ENCODE measurements around the gene GRID1.

The GRID1 gene

DNA sequence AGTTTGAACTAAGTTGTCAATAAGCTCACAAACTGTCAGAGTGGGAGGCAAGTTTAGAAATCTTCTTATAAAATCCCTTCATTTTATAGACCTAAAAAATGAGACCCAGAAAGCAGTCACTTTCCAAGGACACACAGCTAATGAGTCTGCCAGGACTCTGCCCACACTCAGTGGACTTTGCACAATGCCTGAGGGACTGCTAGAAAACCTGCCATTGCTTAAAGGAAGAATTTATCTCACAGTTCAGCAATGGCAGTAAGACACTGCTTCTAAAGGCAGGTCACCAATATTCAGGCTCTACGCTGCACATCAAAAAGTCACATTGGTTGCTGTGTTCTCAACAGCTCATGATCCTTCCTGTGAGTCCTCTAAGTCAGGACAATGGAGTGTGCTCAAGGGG, 698.1 kb downstream of the GRID1 start:
- Histone ChIP-seq H3K27ac (ENCODE audit: low read depth in 2 of 2, low read length in 2 of 2) (no peak overlapping the region), H3K4me3 (ENCODE audit: low read length in 2 of 2) (no peak overlapping the region), H3K36me3 (ENCODE audit: control insufficient read depth in 2 of 2, insufficient read depth in 2 of 2, low read length in 2 of 2) (no peaks in the 10 kb centered on the region), H3K27me3 (ENCODE audit: control insufficient read depth in 2 of 2, insufficient read depth in 2 of 2, low read length in 2 of 2) (no peaks in the 10 kb centered on the region), H3K4me1 (ENCODE audit: control insufficient read depth in 2 of 2, insufficient read depth in 2 of 2, low read length in 2 of 2) (no peaks in the 10 kb centered on the region), H3K9ac (ENCODE audit: low read depth in 1 of 2, low read length in 2 of 2) (no peak overlapping the region), H3K9me3 (ENCODE audit: control insufficient read depth in 2 of 2, low read length in 2 of 2) (no peaks in the 10 kb centered on the region)

DNA sequence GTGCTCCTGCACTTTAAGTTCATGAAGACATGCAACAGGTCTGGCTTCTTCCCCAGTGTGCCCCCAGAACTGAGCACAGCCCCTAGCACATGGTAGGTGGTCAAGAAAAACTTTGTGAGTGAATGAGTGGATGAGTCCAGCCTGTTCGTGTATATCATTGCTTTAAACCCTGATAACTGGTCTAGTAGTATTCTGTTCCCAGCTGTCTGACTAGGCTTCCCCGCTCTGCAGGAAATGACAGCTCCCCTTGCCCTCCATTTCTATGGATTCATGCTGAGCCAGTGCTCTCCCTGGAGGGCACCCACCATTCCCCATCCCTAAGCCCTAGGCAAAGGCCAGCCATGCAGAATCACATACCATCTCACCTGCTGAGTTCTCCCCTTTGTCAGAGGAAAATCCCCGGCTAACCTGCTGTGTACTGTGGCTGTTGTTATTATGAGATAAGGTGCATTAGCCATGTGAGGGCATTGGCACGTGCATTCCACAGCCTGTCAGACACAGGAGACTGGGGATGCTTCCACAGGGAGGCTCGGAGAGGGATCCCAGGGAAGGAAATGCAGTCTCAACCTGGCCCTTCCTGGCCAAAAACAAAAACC, 698.9 kb downstream of the GRID1 start:
- no peak overlapping the region for H3K27ac ChIP-seq (ENCODE audit: low read depth in 2 of 2, low read length in 2 of 2)
- H3K36me3 ChIP-seq (ENCODE audit: control insufficient read depth in 2 of 2, insufficient read depth in 2 of 2, low read length in 2 of 2): no peaks in the 10 kb centered on the region
- no peak overlapping the region for H3K9ac ChIP-seq (ENCODE audit: low read depth in 1 of 2, low read length in 2 of 2)
- no peaks in the 10 kb centered on the region for H3K27me3 ChIP-seq (ENCODE audit: control insufficient read depth in 2 of 2, insufficient read depth in 2 of 2, low read length in 2 of 2)
- no peak overlapping the region for H3K4me3 ChIP-seq (ENCODE audit: low read length in 2 of 2)
- H3K9me3 ChIP-seq (ENCODE audit: control insufficient read depth in 2 of 2, low read length in 2 of 2): no peaks in the 10 kb centered on the region
- H3K4me1 ChIP-seq (ENCODE audit: control insufficient read depth in 2 of 2, insufficient read depth in 2 of 2, low read length in 2 of 2): no peaks in the 10 kb centered on the region

DNA sequence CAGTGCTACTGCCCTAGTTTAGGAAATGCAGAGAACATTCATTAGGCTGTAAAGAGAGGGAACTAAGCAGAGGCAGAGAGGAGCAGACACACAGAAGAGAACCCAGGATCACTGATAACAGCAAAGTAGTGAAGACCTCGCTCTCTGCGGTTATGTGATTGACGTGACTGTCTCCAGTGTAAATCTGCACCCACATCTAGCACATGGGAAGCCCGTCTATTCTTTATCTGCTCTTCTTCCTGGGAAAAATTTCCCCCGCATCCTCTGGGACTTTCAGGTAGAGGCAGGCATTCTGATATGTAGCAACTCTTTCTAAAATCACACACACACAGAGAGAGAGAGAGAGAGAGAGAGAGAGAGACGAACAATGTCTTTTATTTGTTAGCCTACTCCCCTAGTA, 699.6 kb downstream of the GRID1 start:
- H3K4me3 ChIP-seq (ENCODE audit: low read length in 2 of 2): no peak overlapping the region
- no peaks in the 10 kb centered on the region for H3K9me3 ChIP-seq (ENCODE audit: control insufficient read depth in 2 of 2, low read length in 2 of 2)
- H3K9ac ChIP-seq (ENCODE audit: low read depth in 1 of 2, low read length in 2 of 2): no peak overlapping the region
- H3K36me3 ChIP-seq (ENCODE audit: control insufficient read depth in 2 of 2, insufficient read depth in 2 of 2, low read length in 2 of 2): no peaks in the 10 kb centered on the region
- H3K4me1 ChIP-seq (ENCODE audit: control insufficient read depth in 2 of 2, insufficient read depth in 2 of 2, low read length in 2 of 2): no peaks in the 10 kb centered on the region
- no peaks in the 10 kb centered on the region for H3K27me3 ChIP-seq (ENCODE audit: control insufficient read depth in 2 of 2, insufficient read depth in 2 of 2, low read length in 2 of 2)
- no peak overlapping the region for H3K27ac ChIP-seq (ENCODE audit: low read depth in 2 of 2, low read length in 2 of 2)

DNA sequence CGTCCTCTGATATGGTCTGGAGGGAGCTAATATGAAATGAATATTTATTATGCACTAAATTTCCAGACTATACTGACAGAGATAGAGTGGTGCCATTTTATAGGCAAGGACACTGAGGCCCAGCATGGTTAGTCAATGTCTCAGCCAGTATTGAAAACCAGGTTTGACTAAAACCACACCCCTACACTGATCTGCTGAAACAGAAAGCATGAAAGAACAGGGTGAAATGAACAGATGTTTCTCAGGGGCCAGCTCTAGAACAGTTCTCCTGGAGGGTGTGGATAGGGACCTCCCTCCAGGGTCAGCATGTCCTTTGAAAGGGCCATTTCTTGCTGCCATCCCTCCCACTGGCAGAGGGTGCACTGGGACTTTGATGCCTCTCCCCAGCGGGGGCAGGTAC, 700.5 kb downstream of the GRID1 start:
- H3K27me3 ChIP-seq (ENCODE audit: control insufficient read depth in 2 of 2, insufficient read depth in 2 of 2, low read length in 2 of 2): no peaks in the 10 kb centered on the region

DNA sequence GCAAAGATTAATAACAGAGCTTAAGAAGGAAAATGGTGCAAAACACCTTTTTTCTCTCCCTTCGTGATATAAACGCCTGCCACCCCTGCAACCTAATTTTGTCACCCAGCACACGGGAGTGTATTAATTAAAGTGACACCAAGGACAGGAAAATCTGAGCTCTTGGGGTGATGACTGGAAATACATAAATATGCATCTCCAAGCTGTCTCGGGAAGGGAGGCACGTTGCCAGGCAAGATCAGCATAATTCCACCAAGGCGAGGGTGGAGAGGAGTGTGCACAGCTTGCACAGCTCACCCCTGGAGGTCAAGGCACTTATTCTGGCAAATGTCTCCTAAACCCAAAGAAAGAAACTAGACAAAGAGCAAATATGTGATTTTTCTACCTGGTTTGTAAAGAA, 700.9 kb downstream of the GRID1 start:
- no peak overlapping the region for H3K9ac ChIP-seq (ENCODE audit: low read depth in 1 of 2, low read length in 2 of 2)
- no peaks in the 10 kb centered on the region for H3K9me3 ChIP-seq (ENCODE audit: control insufficient read depth in 2 of 2, low read length in 2 of 2)
- no peaks in the 10 kb centered on the region for H3K4me1 ChIP-seq (ENCODE audit: control insufficient read depth in 2 of 2, insufficient read depth in 2 of 2, low read length in 2 of 2)
- H3K36me3 ChIP-seq (ENCODE audit: control insufficient read depth in 2 of 2, insufficient read depth in 2 of 2, low read length in 2 of 2): no peaks in the 10 kb centered on the region
- H3K4me3 ChIP-seq (ENCODE audit: low read length in 2 of 2): no peak overlapping the region
- no peaks in the 10 kb centered on the region for H3K27me3 ChIP-seq (ENCODE audit: control insufficient read depth in 2 of 2, insufficient read depth in 2 of 2, low read length in 2 of 2)
- no peak overlapping the region for H3K27ac ChIP-seq (ENCODE audit: low read depth in 2 of 2, low read length in 2 of 2)

More for the DNA sequence above, 700.5 kb downstream of the GRID1 start:
- H3K4me1 ChIP-seq (ENCODE audit: control insufficient read depth in 2 of 2, insufficient read depth in 2 of 2, low read length in 2 of 2): no peaks in the 10 kb centered on the region
- no peaks in the 10 kb centered on the region for H3K36me3 ChIP-seq (ENCODE audit: control insufficient read depth in 2 of 2, insufficient read depth in 2 of 2, low read length in 2 of 2)
- no peak overlapping the region for H3K27ac ChIP-seq (ENCODE audit: low read depth in 2 of 2, low read length in 2 of 2)
- no peaks in the 10 kb centered on the region for H3K9me3 ChIP-seq (ENCODE audit: control insufficient read depth in 2 of 2, low read length in 2 of 2)
- H3K9ac ChIP-seq (ENCODE audit: low read depth in 1 of 2, low read length in 2 of 2): no peak overlapping the region
- no peak overlapping the region for H3K4me3 ChIP-seq (ENCODE audit: low read length in 2 of 2)

DNA sequence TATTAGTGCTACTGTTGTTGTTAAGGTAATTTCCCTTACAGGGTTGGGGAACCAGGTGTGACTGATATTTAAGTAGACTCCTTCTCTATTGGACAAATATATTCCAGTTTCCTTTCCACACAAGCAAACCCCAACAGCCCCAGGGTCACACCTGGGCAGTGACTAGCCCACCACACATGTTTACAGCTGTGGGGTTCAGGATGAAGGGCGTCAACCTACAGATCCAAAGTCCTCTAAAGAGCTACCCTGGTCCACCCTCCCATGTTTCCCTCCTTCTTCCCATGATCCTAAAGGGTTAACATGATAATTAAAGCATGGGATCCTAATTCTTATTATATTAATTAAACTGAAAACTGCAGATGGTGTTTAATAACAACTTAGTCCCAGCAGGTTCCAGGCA, 701.5 kb downstream of the GRID1 start:
- Histone ChIP-seq H3K27me3 (ENCODE audit: control insufficient read depth in 2 of 2, insufficient read depth in 2 of 2, low read length in 2 of 2) (no peaks in the 10 kb centered on the region), H3K9me3 (ENCODE audit: control insufficient read depth in 2 of 2, low read length in 2 of 2) (no peaks in the 10 kb centered on the region), H3K9ac (ENCODE audit: low read depth in 1 of 2, low read length in 2 of 2) (no peak overlapping the region), H3K36me3 (ENCODE audit: control insufficient read depth in 2 of 2, insufficient read depth in 2 of 2, low read length in 2 of 2) (no peaks in the 10 kb centered on the region), H3K4me1 (ENCODE audit: control insufficient read depth in 2 of 2, insufficient read depth in 2 of 2, low read length in 2 of 2) (no peaks in the 10 kb centered on the region), H3K27ac (ENCODE audit: low read depth in 2 of 2, low read length in 2 of 2) (no peak overlapping the region), H3K4me3 (ENCODE audit: low read length in 2 of 2) (no peak overlapping the region)

DNA sequence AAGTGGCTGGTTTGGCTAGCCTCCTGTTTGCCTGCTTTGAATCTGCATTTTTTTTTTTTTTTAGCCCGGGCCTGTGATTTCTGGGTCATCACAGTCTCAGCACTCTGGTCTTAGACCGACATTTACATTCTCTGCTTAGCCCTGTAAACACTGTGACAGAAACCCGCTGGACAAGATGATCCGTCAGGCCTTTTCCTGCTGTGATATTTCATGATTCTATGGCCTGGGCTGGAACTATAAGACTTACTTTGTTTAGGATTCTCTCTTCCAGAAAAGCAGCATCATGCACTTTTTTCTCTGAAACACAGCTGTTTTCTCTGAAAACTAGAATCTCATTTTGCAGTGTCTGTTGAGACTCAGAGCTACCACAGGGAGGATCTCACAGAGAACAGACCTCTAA, 705.5 kb downstream of the GRID1 start:
- H3K4me1 ChIP-seq (ENCODE audit: control insufficient read depth in 2 of 2, insufficient read depth in 2 of 2, low read length in 2 of 2): no peaks in the 10 kb centered on the region
- peak overlapping the region in 1 of 2 donors; percentile 32 for H3K27ac ChIP-seq (ENCODE audit: low read depth in 2 of 2, low read length in 2 of 2)
- no peaks in the 10 kb centered on the region for H3K9me3 ChIP-seq (ENCODE audit: control insufficient read depth in 2 of 2, low read length in 2 of 2)
- H3K36me3 ChIP-seq (ENCODE audit: control insufficient read depth in 2 of 2, insufficient read depth in 2 of 2, low read length in 2 of 2): no peaks in the 10 kb centered on the region
- H3K27me3 ChIP-seq (ENCODE audit: control insufficient read depth in 2 of 2, insufficient read depth in 2 of 2, low read length in 2 of 2): no peaks in the 10 kb centered on the region
- H3K9ac ChIP-seq (ENCODE audit: low read depth in 1 of 2, low read length in 2 of 2): no peak overlapping the region
- no peak overlapping the region for H3K4me3 ChIP-seq (ENCODE audit: low read length in 2 of 2)

DNA sequence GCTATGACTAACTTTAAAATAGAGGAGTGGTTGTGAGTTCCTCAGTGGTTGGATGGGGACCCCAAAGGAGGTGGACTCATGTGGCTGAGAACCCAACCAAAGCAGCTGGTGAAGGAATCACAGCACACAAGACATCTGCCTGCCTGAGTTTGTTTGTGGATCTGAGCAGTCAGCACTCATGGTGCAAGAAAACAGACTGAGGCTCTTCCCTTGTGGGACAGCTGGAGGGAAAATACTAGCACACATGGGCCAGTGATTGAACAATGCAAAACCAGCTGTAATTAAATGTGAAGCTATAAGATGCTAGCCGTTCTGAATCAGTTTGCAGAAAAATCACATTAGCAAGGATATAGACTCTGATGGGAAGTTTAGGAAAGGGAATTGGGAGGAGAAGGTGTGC, 707.3 kb downstream of the GRID1 start:
- H3K36me3 ChIP-seq (ENCODE audit: control insufficient read depth in 2 of 2, insufficient read depth in 2 of 2, low read length in 2 of 2): no peaks in the 10 kb centered on the region
- no peaks in the 10 kb centered on the region for H3K9me3 ChIP-seq (ENCODE audit: control insufficient read depth in 2 of 2, low read length in 2 of 2)
- no peaks in the 10 kb centered on the region for H3K27me3 ChIP-seq (ENCODE audit: control insufficient read depth in 2 of 2, insufficient read depth in 2 of 2, low read length in 2 of 2)
- no peak overlapping the region for H3K4me3 ChIP-seq (ENCODE audit: low read length in 2 of 2)
- no peaks in the 10 kb centered on the region for H3K4me1 ChIP-seq (ENCODE audit: control insufficient read depth in 2 of 2, insufficient read depth in 2 of 2, low read length in 2 of 2)
- no peak overlapping the region for H3K27ac ChIP-seq (ENCODE audit: low read depth in 2 of 2, low read length in 2 of 2)
- no peak overlapping the region for H3K9ac ChIP-seq (ENCODE audit: low read depth in 1 of 2, low read length in 2 of 2)

DNA sequence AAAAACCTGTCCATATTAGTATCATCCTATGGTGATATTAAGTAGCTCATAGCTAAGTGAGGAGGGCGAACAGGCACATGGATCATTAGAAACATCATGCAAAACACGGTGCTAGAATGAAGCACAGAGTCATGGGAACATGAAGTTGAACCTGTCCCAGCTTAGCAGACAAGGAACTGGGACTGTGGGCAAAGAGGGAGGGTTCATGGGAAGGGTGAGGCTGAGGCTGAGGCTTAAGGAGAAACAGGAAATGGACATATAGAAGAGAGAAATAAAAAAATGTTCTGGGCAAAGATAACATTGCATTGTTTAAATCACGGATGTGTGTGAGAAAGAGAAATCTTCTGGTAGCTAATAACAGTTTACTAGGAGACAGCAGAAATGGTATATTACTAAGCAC, 708.1 kb downstream of the GRID1 start:
- no peaks in the 10 kb centered on the region for H3K9me3 ChIP-seq (ENCODE audit: control insufficient read depth in 2 of 2, low read length in 2 of 2)
- no peaks in the 10 kb centered on the region for H3K36me3 ChIP-seq (ENCODE audit: control insufficient read depth in 2 of 2, insufficient read depth in 2 of 2, low read length in 2 of 2)
- no peak overlapping the region for H3K9ac ChIP-seq (ENCODE audit: low read depth in 1 of 2, low read length in 2 of 2)
- no peaks in the 10 kb centered on the region for H3K4me1 ChIP-seq (ENCODE audit: control insufficient read depth in 2 of 2, insufficient read depth in 2 of 2, low read length in 2 of 2)
- H3K4me3 ChIP-seq (ENCODE audit: low read length in 2 of 2): no peak overlapping the region
- no peaks in the 10 kb centered on the region for H3K27me3 ChIP-seq (ENCODE audit: control insufficient read depth in 2 of 2, insufficient read depth in 2 of 2, low read length in 2 of 2)
- H3K27ac ChIP-seq (ENCODE audit: low read depth in 2 of 2, low read length in 2 of 2): no peak overlapping the region

DNA sequence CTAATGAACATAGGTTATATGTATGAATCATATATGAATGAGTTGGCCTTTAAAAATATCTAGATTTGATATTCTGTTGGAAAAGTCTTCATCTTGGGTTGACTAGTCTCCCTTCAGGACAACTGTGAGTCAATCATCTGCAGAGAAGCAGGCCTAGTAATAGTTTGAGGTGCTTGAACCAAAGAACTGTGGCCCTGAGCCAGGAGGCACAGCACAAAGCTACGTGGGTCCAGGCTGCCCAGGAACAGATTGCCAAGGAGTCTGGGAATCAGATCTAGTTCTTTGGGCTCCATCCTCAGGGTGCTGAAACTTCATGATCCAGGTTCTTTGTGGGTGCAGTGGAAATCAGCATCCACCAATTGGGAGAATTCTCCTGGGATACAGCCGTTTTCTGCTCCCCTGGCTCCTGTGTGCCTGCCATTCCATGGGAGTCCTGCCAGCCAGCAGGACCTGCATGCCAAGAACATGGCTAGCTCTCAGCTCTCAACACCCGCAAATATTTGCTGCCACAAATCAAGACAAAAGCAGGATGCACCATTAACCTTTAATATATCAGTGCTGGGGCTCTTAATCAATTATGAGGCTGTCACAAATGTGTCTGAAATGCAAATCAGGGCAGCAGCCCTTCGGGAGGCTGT, 709.0 kb downstream of the GRID1 start:
- Histone ChIP-seq H3K4me1 (ENCODE audit: control insufficient read depth in 2 of 2, insufficient read depth in 2 of 2, low read length in 2 of 2) (no peaks in the 10 kb centered on the region), H3K9me3 (ENCODE audit: control insufficient read depth in 2 of 2, low read length in 2 of 2) (no peaks in the 10 kb centered on the region), H3K36me3 (ENCODE audit: control insufficient read depth in 2 of 2, insufficient read depth in 2 of 2, low read length in 2 of 2) (no peaks in the 10 kb centered on the region), H3K27ac (ENCODE audit: low read depth in 2 of 2, low read length in 2 of 2) (no peak overlapping the region), H3K27me3 (ENCODE audit: control insufficient read depth in 2 of 2, insufficient read depth in 2 of 2, low read length in 2 of 2) (no peaks in the 10 kb centered on the region), H3K4me3 (ENCODE audit: low read length in 2 of 2) (no peak overlapping the region), H3K9ac (ENCODE audit: low read depth in 1 of 2, low read length in 2 of 2) (no peak overlapping the region)
